Natural killer cell (primary cell): ENCODE results near the gene IL1R1. TPM values are rescaled to one million over a fixed set of nuclear protein-coding genes. Genes with fewer than 3 reads are reported as not detected.
"Not testable (repeated sequence)": the region's sequence is repeated elsewhere in the genome, so short reads cannot be mapped to it uniquely, and the experiment has no call there.

Experiments used
- ATAC-seq, 3 donors: fragments of 150-1000 bp in 2 of 3; fragments of 200-7000 bp in 1 of 3; cut with Tn5 transposase; 1 replicate in 1 of 3; 2 replicates in 2 of 3; pipeline ENCODE4 v1.10.0; 2021; ENCODE audit warnings: mild to moderate bottlenecking in 2 of 3, moderate library complexity in 2 of 3
- DNase-seq, 2 donors: peaks; one replicate each; pipeline versions ENCODE4 v3.0.0 to v3.0.0-alpha.2; 2013 to 2021; ENCODE audit warnings: mixed read lengths in 1 of 2
- H3K27ac ChIP-seq: one replicate; pipeline ENCODE4 v1.5.1; 2013; ENCODE audit warnings: mild to moderate bottlenecking, low read length
- H3K27me3 ChIP-seq: one replicate; pipeline ENCODE4 v1.6.1; 2013; ENCODE audit warnings: low read length; ENCODE audit not compliant: control insufficient read depth, insufficient read depth
- H3K36me3 ChIP-seq: one replicate; pipeline ENCODE4 v1.6.1; 2013; ENCODE audit warnings: low read length; ENCODE audit not compliant: control insufficient read depth, insufficient read depth
- H3K4me1 ChIP-seq: one replicate; pipeline ENCODE4 v1.6.1; 2013; ENCODE audit warnings: low read length; ENCODE audit not compliant: control insufficient read depth, insufficient read depth
- H3K4me3 ChIP-seq: one replicate; pipeline ENCODE4 v1.5.1; 2013; ENCODE audit warnings: low read length
- H3K9me3 ChIP-seq: one replicate; pipeline ENCODE4 v1.6.1; 2013; ENCODE audit warnings: low read length; ENCODE audit not compliant: control insufficient read depth, insufficient read depth
- H3K27ac Mint-ChIP-seq, 2 donors: one replicate each; pipeline ENCODE4 v1.8.0; 2022; ENCODE audit warnings: mild to moderate bottlenecking in 2 of 2, mixed read lengths in 2 of 2, moderate library complexity in 1 of 2
- H3K27me3 Mint-ChIP-seq, 2 donors: one replicate each; pipeline ENCODE4 v1.8.0; 2022; ENCODE audit warnings: low read depth in 2 of 2, mixed read lengths in 2 of 2
- H3K36me3 Mint-ChIP-seq: one replicate; pipeline ENCODE4 v1.8.0; 2022; ENCODE audit warnings: mixed read lengths
- H3K4me1 Mint-ChIP-seq, 2 donors: one replicate each; pipeline ENCODE4 v1.8.0; 2022; ENCODE audit warnings: mixed read lengths in 2 of 2
- H3K4me3 Mint-ChIP-seq: one replicate; pipeline ENCODE4 v1.8.0; 2022; ENCODE audit warnings: mild to moderate bottlenecking, moderate library complexity, mixed read lengths
- H3K9me3 Mint-ChIP-seq, 2 donors: one replicate each; pipeline ENCODE4 v1.8.0; 2022; ENCODE audit warnings: mixed read lengths in 2 of 2
- CTCF ChIP-seq: fragments of 200-600 bp; IDR thresholded peaks from one replicate; pipeline ENCODE4 v1.8.0; 2022; ENCODE audit warnings: antibody characterized with exemption
- WGBS: methylation state at CpG from one replicate; pipeline ENCODE4 v1.1.7; 2013; ENCODE audit warnings: missing lambda C conversion rate; ENCODE audit not compliant: insufficient coverage; 5-methylcytosine and 5-hydroxymethylcytosine counted together
- intact Hi-C: fragments of 100-400 bp; cut with micrococcal nuclease; formaldehyde crosslinking; loops from one replicate; pipeline ENCODE4 v1.14.2; 2022
- total RNA-seq, 4 donors: library from RNA; stranded (reverse); fragments of 120-200 nt in 1 of 4; gene quantifications; one replicate each; pipeline versions ENCODE4 v1.2.3 to v1.2.4, GENCODE V29; 2013 to 2022

Gene IL1R1
- total RNA-seq, 3 donors from 2014 or later (not counting 1 experiment from before 2014, with no cell fraction given), result 0.45 to 3.1 (median 0.68) TPM

DNA sequence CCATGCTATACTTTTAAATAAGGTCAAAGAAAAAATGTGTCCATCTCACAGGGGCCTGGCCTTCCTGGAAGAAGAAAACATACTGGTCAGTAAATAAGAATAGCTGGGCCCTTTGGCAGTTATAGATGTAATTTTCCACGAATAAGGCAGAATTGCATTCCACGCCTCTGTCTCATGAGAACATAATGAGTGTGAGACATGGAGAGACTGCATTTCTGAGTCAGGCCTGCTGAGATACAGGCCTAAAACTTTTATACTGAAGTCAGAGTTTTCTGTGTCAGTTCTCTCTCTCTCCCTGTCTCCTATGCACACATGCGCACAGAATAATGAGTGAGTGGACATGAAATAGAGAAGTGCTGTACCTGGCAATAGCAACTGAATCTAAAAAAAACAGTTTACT, 20.4 kb upstream of the IL1R1 start:
- H3K27ac ChIP-seq, result no peak overlapping the region
- intact Hi-C loops, result no loop called here
- TF ChIP-seq CTCF, result no peak
- no peak overlapping the region for H3K4me3 Mint-ChIP-seq
- H3K4me1 Mint-ChIP-seq, result no peaks in the 10 kb centered on the region
- 94% methylated on average over 3 of the region's 3 CpGs for WGBS
- H3K4me3 ChIP-seq, result no peak overlapping the region
- DNase-seq, result no peak
- H3K9me3 ChIP-seq, result no peaks in the 10 kb centered on the region
- H3K27ac Mint-ChIP-seq, result no peak overlapping the region
- no peaks in the 10 kb centered on the region for H3K9me3 Mint-ChIP-seq
- H3K36me3 Mint-ChIP-seq, result no peaks in the 10 kb centered on the region
- no peak for ATAC-seq
- H3K27me3 ChIP-seq, result no peaks in the 10 kb centered on the region
- H3K27me3 Mint-ChIP-seq, result peaks cover 0 to 12% of the 10 kb centered on the region in 2 donors
- H3K4me1 ChIP-seq, result no peaks in the 10 kb centered on the region
- H3K36me3 ChIP-seq, result no peaks in the 10 kb centered on the region

GRCh38 chr2:102122909-102123308, 19.6 kb upstream of the IL1R1 start:
- ATAC-seq (no peak), DNase-seq (no peak)
- no peak for TF ChIP-seq CTCF
- Histone ChIP-seq H3K27me3 (no peaks in the 10 kb centered on the region), H3K4me3 (no peak overlapping the region), H3K9me3 (no peaks in the 10 kb centered on the region), H3K4me1 (no peaks in the 10 kb centered on the region), H3K36me3 (no peaks in the 10 kb centered on the region), H3K27ac (no peak overlapping the region)
- Mint-ChIP-seq H3K4me3 (no peak overlapping the region), H3K27me3 (peaks cover 0 to 13% of the 10 kb centered on the region in 2 donors), H3K27ac (no peak overlapping the region), H3K36me3 (no peaks in the 10 kb centered on the region), H3K9me3 (no peaks in the 10 kb centered on the region), H3K4me1 (no peaks in the 10 kb centered on the region)
- intact Hi-C loops, result no loop called here
- WGBS, result no CpG with 5 or more reads among the region's 1 CpG

- H3K4me3 ChIP-seq, H3K4me1 ChIP-seq, H3K27ac Mint-ChIP-seq, H3K4me3 Mint-ChIP-seq, H3K9me3 Mint-ChIP-seq, H3K36me3 Mint-ChIP-seq, H3K9me3 ChIP-seq, ATAC-seq, intact Hi-C loops, H3K36me3 ChIP-seq, H3K27ac ChIP-seq, H3K27me3 ChIP-seq, H3K4me1 Mint-ChIP-seq, DNase-seq: not testable (repeated sequence)
- WGBS, result 79% methylated on average over 5 of the region's 5 CpGs
- peaks cover 6 to 13% of the 10 kb centered on the region in 2 donors for H3K27me3 Mint-ChIP-seq
Measured at GRCh38 chr2:102124421-102124820, 18.1 kb upstream of the IL1R1 start.

DNA sequence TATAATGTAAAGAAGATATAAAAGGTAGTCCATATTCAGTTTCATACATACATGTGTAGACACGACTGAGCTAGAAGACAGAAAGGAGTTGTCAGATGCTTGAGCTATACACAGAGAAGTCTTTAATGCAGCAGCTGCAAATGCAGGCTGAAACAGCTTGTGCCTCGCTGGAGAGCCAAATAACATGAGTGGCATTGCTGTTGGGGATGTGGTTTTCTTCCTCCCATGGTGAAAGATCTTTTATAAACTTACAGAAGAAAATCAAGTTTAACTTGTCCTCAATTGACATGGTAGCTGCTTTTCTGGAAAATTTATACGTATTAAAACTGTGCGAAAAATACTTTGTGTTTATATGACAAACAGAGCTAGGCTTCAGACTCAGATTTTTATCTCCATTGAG, 16.4 kb upstream of the IL1R1 start:
- Mint-ChIP-seq H3K9me3 (no peaks in the 10 kb centered on the region), H3K27ac (no peak overlapping the region), H3K27me3 (peaks cover 9 to 16% of the 10 kb centered on the region in 2 donors), H3K4me3 (no peak overlapping the region), H3K36me3 (no peaks in the 10 kb centered on the region), H3K4me1 (no peaks in the 10 kb centered on the region)
- intact Hi-C loops, result no loop called here
- Histone ChIP-seq H3K9me3 (no peaks in the 10 kb centered on the region), H3K27ac (no peak overlapping the region), H3K4me1 (no peaks in the 10 kb centered on the region), H3K36me3 (no peaks in the 10 kb centered on the region), H3K27me3 (no peaks in the 10 kb centered on the region), H3K4me3 (no peak overlapping the region)
- no peak for TF ChIP-seq CTCF
- ATAC-seq, result no peak
- whole genome bisulfite sequencing, result 61% methylated on average over 4 of the region's 4 CpGs
- DNase-seq, result no peak
